ENCODE measurements around the gene UBC.

UBC gene

DNA sequence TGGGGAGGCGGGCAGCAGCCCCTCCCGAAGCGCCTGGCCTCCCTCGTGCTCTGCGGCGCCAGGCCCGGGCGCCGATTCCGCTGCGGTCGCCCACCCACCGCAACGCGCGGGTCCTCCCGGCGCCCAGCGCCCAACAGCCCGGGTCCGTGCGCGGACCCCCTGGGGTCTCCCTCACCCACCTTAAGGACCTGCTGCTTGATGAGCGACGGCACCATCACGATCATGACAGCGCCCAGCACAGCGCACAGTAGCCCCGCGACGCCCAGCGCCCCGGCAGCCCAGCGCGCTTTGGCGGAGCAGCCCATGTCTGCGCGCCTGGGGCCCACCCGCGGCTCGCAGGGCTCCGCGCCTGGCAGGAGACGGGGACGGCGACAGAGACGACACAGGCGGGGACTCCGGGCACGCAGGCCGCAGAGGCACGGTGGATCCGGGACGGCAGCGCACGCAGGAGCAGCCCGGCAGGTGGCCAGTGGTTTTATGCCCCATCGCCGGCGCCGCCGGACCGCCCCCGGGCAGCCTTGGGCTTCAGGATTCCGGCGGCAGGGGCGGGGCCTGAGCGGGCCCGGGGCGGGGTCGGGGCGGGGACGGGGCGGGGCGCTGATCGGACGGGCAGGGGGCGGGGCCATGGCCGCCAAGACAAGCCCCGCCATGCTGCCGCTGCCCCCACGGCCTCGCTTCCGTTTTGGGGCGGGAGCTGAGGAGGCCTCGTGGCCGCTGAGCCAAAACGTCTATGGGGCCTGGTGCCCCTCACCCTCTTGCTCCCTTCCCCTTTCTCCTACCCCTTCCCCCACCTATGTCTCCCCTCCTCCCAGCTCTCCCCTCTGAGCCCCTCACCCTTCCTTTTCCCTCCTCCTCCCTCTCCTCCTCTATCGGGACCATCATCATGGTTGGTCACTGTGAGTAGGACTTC, 50.8 kb downstream of the UBC start, which contains the start of gene SCARB1:
Gene SCARB1, minus strand, starts transcription at position 449 of the 910 bp plus-strand sequence. Its CDS starts 144 bp downstream, at position 305.
- DNase-seq: peak; percentile 85

DNA sequence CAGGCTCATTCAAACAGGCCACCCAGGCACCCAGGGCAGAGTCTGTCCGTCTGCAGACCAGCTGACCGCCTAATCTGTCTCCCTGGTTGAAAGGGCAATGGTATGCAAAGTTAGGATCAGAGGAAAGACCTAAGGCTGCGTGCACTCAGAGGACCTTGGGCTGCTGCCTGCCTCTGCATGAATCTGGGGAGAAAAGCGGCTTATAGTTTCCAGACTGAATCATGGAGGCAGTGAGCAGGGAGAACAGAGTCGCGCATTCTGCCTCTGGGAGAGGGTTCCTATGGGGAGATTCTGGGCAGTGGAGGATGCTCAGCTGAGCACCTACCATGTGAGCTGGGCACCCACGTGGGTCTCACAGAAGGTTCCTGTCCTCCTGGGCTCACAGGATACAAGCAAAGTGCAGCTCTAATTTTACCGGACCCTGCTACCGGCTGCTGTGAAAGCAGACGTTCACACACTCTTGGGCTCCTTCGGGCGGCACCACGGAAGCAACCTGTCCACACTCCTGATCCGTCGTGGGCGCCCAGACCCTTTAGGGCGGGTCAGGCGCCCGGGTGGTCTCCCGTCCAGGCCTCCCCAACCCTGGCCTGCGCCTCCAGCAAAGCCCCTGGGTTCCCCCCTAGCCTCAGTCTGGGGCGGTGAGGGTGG, 51.6 kb downstream of the UBC start:
- peak; percentile 41 for DNase-seq

DNA sequence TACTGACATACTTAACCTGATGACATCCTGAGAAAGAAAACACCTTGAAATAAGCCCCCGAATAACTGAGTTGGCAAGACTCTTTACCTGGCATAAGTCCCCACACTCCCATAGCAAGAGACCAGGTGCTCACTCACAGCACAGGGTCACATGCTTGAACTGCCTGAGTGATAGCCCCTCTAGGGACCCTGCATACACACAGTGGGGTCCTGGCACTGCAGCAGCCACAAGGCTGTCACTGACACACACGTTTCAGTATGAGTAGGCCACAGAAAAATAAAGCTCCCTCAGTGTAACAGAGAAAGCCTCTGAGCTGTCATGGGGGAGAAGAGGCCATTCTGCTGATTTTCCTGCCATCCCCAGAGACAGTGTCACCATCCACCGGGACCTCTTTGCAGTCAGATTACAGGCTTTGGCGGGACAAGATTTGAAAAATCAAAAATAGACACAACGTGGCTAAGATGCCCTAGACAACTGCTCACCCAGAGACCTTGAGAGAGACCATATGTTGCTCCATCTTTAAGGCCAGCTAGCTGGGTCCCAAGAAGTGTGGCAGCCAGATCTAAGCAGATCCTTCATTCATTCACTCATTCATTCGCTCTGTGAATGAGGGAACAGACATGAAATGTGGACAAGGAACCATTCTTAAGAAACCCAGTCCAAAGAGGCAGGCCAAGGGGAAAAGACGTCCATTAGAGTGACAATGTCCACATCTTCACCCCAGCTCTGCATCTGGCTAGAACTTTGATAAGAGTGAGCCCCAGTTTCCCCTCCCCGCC, 52.4 kb downstream of the UBC start:
- peak; percentile 19 for DNase-seq
